CD14-positive monocyte (primary cell): ENCODE data around the gene RPS15. TPM values are rescaled to one million over a fixed set of nuclear protein-coding genes. Genes with fewer than 3 reads are reported as not detected.
A peak's percentile ranks its signal among the peaks of the same experiment; 100 is the strongest.

ENCODE experiments used
- DNase-seq, 3 donors: peaks; one replicate each; pipeline ENCODE4 v3.0.0-alpha.2; 2011 to 2022
- H2AFZ ChIP-seq: 2 replicates; pipeline ENCODE4 v1.6.0; 2012; ENCODE audit warnings: mild to moderate bottlenecking, low read depth, low read length, inconsistent platforms; ENCODE audit not compliant: insufficient read depth, poor library complexity, severe bottlenecking
- H3K27ac ChIP-seq, 2 donors: 1 replicate in 1 of 2; 2 replicates in 1 of 2; pipeline ENCODE4 v1.5.1; 2012 to 2013; ENCODE audit warnings: low read length in 2 of 2, control low read depth in 1 of 2, inconsistent platforms in 1 of 2, low read depth in 1 of 2, mild to moderate bottlenecking in 1 of 2
- H3K27me3 ChIP-seq, 2 donors: one replicate each; pipeline versions ENCODE4 v1.6.0 to v1.6.1; 2011 to 2013; ENCODE audit warnings: low read length in 2 of 2; ENCODE audit not compliant: control insufficient read depth in 2 of 2, insufficient read depth in 2 of 2
- H3K36me3 ChIP-seq, 2 donors: replicated peaks in 1 of 2; 1 replicate in 1 of 2; 2 replicates in 1 of 2; pipeline versions ENCODE4 v1.5.1 to v1.6.1; 2012 to 2013; ENCODE audit warnings: low read length in 2 of 2, control low read depth in 1 of 2, inconsistent platforms in 1 of 2, mild to moderate bottlenecking in 1 of 2; ENCODE audit not compliant: insufficient read depth in 2 of 2, control insufficient read depth in 1 of 2
- H3K4me1 ChIP-seq, 2 donors: 1 replicate in 1 of 2; 2 replicates in 1 of 2; pipeline versions ENCODE4 v1.5.1 to v1.6.1; 2012 to 2013; ENCODE audit warnings: low read length in 2 of 2, control low read depth in 1 of 2, inconsistent platforms in 1 of 2, mild to moderate bottlenecking in 1 of 2, moderate library complexity in 1 of 2; ENCODE audit not compliant: insufficient read depth in 2 of 2, control insufficient read depth in 1 of 2
- H3K4me2 ChIP-seq: replicated peaks from 2 replicates; pipeline ENCODE3; 2012; ENCODE audit warnings: low read length, moderate library complexity, mild to moderate bottlenecking; ENCODE audit not compliant: poor library complexity, severe bottlenecking; ENCODE audit errors: extremely low read depth
- H3K4me3 ChIP-seq, 3 experiments: fragments of 200-600 bp in 1 of 3; sonication (generic) in 1 of 3; replicated peaks in 1 of 3; 1 replicate in 2 of 3; 2 replicates in 1 of 3; pipeline ENCODE4 v1.5.1; 2011 to 2013; ENCODE audit warnings: low read length in 3 of 3, mild to moderate bottlenecking in 3 of 3, control low read depth in 2 of 3, low read depth in 2 of 3, inconsistent platforms in 1 of 3, moderate library complexity in 1 of 3
- H3K79me2 ChIP-seq: 2 replicates; pipeline ENCODE4 v1.6.0; 2012; ENCODE audit warnings: mild to moderate bottlenecking, control low read depth, inconsistent platforms, low read length, moderate library complexity; ENCODE audit not compliant: insufficient read depth
- H3K9ac ChIP-seq: 2 replicates; pipeline ENCODE4 v1.6.0; 2017; ENCODE audit warnings: low read length, mild to moderate bottlenecking; ENCODE audit not compliant: insufficient read depth, poor library complexity, severe bottlenecking
- H3K9me3 ChIP-seq, 2 donors: replicated peaks in 1 of 2; 1 replicate in 1 of 2; 2 replicates in 1 of 2; pipeline versions ENCODE4 v1.5.1 to v1.6.1; 2012 to 2013; ENCODE audit warnings: low read length in 2 of 2, control low read depth in 1 of 2; ENCODE audit not compliant: control insufficient read depth in 1 of 2, insufficient read depth in 1 of 2
- H4K20me1 ChIP-seq: 2 replicates; pipeline ENCODE4 v1.6.0; 2012; ENCODE audit warnings: mild to moderate bottlenecking, low read length, control low read depth, moderate library complexity; ENCODE audit not compliant: insufficient read depth
- H3K27ac Mint-ChIP-seq, 7 donors: one replicate each; pipeline ENCODE4 v1.8.0; 2020; ENCODE audit warnings: mild to moderate bottlenecking in 7 of 7, mixed read lengths in 7 of 7, moderate library complexity in 6 of 7, inconsistent platforms in 2 of 7
- H3K27me3 Mint-ChIP-seq, 3 donors: one replicate each; pipeline ENCODE4 v1.8.0; 2021 to 2022; ENCODE audit warnings: low read depth in 3 of 3, mild to moderate bottlenecking in 3 of 3, mixed read lengths in 3 of 3, moderate library complexity in 3 of 3, inconsistent platforms in 1 of 3
- H3K36me3 Mint-ChIP-seq, 2 donors: one replicate each; pipeline ENCODE4 v1.8.0; 2020; ENCODE audit warnings: mixed read lengths in 2 of 2, inconsistent platforms in 1 of 2, mild to moderate bottlenecking in 1 of 2
- H3K4me1 Mint-ChIP-seq: one replicate; pipeline ENCODE4 v1.8.0; 2020; ENCODE audit warnings: mild to moderate bottlenecking, mixed read lengths
- H3K4me3 Mint-ChIP-seq, 2 donors: one replicate each; pipeline ENCODE4 v1.8.0; 2020; ENCODE audit warnings: mild to moderate bottlenecking in 2 of 2, mixed read lengths in 2 of 2, moderate library complexity in 1 of 2
- H3K9me3 Mint-ChIP-seq, 7 donors: one replicate each; pipeline ENCODE4 v1.8.0; 2020 to 2022; ENCODE audit warnings: mixed read lengths in 7 of 7, mild to moderate bottlenecking in 6 of 7, moderate library complexity in 6 of 7, inconsistent platforms in 2 of 7
- WGBS: methylation state at CpG from one replicate; pipeline ENCODE4 v1.1.5; 2013; ENCODE audit warnings: missing lambda C conversion rate; ENCODE audit not compliant: insufficient coverage; 5-methylcytosine and 5-hydroxymethylcytosine counted together
- intact Hi-C, 2 donors: fragments of 100-400 bp; cut with micrococcal nuclease; formaldehyde crosslinking; loops; one replicate each; pipeline versions ENCODE4 v1.15.0 to v1.15.1; 2023
- polyA plus RNA-seq, 3 donors: library from polyadenylated mRNA; depleted of rRNA in 1 of 3; unstranded in 2 of 3; stranded (reverse) in 1 of 3; fragments of 300-500 nt in 2 of 3; fragments of >200 nt in 1 of 3; fragmentation: Illumina TruSeq in 2 of 3; gene quantifications; 1 replicate in 2 of 3; 2 replicates in 1 of 3; pipeline ENCODE4 v1.2.3, GENCODE V29; 2012 to 2021
- TF ChIP-seq, protein P1 (sequence below): fragments of 200-600 bp; IDR thresholded peaks from one replicate; pipeline ENCODE4 v1.8.0; 2022; ENCODE audit warnings: antibody characterized with exemption, mild to moderate bottlenecking

RPS15 gene
- polyA plus RNA-seq, 3 donors: 1,318 to 3,451 (median 1,526) TPM

DNA sequence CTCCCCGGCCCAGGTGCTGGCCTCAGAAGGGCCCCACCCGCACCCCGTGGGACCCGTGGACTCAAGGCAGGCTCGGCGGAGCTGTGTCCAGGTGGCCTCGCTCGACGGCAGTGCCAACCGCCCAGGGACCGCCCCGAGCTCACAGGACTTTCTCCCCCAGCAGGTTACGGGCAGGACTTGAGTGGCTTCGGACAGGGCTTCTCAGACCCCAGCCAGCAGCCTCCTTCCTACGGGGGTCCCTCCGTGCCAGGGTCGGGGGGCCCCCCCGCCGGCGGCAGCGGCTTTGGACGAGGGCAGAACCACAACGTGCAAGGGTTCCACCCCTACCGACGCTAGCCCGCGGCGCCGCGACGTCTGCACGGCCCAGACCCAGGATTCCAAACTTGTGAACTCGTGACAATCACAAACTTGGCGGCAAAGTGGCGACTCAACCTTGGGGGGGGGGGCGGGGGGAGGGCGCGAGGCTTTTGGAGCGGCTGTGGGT lies 3.6 kb upstream of the RPS15 start:
- H3K27me3 ChIP-seq: no peaks in the 10 kb centered on the region
- TF ChIP-seq, protein P1, sequence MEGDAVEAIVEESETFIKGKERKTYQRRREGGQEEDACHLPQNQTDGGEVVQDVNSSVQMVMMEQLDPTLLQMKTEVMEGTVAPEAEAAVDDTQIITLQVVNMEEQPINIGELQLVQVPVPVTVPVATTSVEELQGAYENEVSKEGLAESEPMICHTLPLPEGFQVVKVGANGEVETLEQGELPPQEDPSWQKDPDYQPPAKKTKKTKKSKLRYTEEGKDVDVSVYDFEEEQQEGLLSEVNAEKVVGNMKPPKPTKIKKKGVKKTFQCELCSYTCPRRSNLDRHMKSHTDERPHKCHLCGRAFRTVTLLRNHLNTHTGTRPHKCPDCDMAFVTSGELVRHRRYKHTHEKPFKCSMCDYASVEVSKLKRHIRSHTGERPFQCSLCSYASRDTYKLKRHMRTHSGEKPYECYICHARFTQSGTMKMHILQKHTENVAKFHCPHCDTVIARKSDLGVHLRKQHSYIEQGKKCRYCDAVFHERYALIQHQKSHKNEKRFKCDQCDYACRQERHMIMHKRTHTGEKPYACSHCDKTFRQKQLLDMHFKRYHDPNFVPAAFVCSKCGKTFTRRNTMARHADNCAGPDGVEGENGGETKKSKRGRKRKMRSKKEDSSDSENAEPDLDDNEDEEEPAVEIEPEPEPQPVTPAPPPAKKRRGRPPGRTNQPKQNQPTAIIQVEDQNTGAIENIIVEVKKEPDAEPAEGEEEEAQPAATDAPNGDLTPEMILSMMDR: no peak
- no peak overlapping the region for H3K4me3 ChIP-seq
- peaks cover 11 to 17% of the 10 kb centered on the region in 2 donors for H3K4me1 ChIP-seq
- 93% methylated on average over 32 of the region's 39 CpGs for WGBS
- H3K27ac ChIP-seq: no peak overlapping the region
- Mint-ChIP-seq H3K36me3 (peaks cover 26 to 53% of the 10 kb centered on the region in 2 donors), H3K27me3 (peaks cover 0 to 4% (median 1%) of the 10 kb centered on the region in 3 donors), H3K9me3 (peaks cover 0 to 2% (median 0%) of the 10 kb centered on the region in 7 donors), H3K4me3 (no peak overlapping the region), H3K27ac (no peak overlapping the region), H3K4me1 (peaks cover 18% of the 10 kb centered on the region)
- no peak overlapping the region for H3K9ac ChIP-seq
- H3K36me3 ChIP-seq: peaks cover 42 to 59% of the 10 kb centered on the region in 2 donors
- peaks cover 20% of the 10 kb centered on the region for H3K79me2 ChIP-seq
- peaks cover 60% of the 10 kb centered on the region for H4K20me1 ChIP-seq
- H3K9me3 ChIP-seq: no peaks in the 10 kb centered on the region
- H2AFZ ChIP-seq: no peak overlapping the region
- no peak overlapping the region for H3K4me2 ChIP-seq
- no peak for DNase-seq
- intact Hi-C loops: no loop called here

DNA sequence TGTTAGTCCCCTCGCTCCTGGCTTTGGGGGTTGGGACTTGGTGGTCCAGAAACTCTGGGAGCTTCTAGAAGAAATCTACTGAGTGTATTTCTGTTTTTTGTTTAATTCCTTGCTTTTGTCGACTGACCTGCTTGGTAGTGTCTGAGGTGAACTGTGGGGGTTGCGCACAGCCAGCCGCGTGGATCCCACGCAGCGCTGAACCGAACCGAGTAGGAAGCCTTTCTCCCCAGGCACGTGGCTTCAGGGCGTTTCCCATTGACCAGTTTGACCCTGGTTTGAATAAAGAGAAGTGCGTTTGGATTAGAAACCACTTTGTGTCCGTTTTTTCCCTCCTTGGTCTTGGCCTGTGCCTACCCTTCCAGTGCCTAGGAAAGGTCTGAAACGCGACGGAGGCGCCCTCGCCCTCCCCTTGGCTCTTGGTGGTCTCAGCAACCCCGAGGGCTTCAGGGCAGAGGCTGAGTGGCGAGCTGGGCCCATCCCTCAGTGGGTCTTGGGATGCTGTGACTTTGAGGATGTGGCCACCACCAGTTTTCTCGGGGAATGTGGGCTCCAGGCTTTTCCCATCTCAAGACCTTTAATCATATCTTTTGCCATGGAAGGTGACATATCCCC lies 2.7 kb upstream of the RPS15 start:
- DNase-seq: no peak
- Histone ChIP-seq H3K4me3 (no peak overlapping the region), H3K4me1 (peaks cover 13 to 22% of the 10 kb centered on the region in 2 donors), H4K20me1 (peaks cover 64% of the 10 kb centered on the region), H3K9ac (no peak overlapping the region), H3K36me3 (peaks cover 44 to 59% of the 10 kb centered on the region in 2 donors), H3K9me3 (no peaks in the 10 kb centered on the region), H3K79me2 (peaks cover 28% of the 10 kb centered on the region), H3K27me3 (no peaks in the 10 kb centered on the region), H3K27ac (no peak overlapping the region), H2AFZ (no peak overlapping the region), H3K4me2 (no peak overlapping the region)
- intact Hi-C loops: no loop called here
- Mint-ChIP-seq H3K27ac (peak overlapping the region in 3 of 7 donors; percentile 18 to 90 (median 80)), H3K36me3 (peaks cover 30 to 55% of the 10 kb centered on the region in 2 donors), H3K4me3 (no peak overlapping the region), H3K9me3 (peaks cover 0 to 2% (median 0%) of the 10 kb centered on the region in 7 donors), H3K4me1 (peaks cover 23% of the 10 kb centered on the region), H3K27me3 (peaks cover 0 to 4% (median 1%) of the 10 kb centered on the region in 3 donors)
- TF ChIP-seq, protein P1: no peak
- 87% methylated on average over 7 of the region's 21 CpGs for WGBS
